NCI-H510A (cell line): ENCODE results near the gene DMXL1.

Source experiments
- DNase-seq: peaks from one replicate; lab custom pipeline; 2025; lab: John Stamatoyannopoulos, UW

DMXL1 gene, protein sequence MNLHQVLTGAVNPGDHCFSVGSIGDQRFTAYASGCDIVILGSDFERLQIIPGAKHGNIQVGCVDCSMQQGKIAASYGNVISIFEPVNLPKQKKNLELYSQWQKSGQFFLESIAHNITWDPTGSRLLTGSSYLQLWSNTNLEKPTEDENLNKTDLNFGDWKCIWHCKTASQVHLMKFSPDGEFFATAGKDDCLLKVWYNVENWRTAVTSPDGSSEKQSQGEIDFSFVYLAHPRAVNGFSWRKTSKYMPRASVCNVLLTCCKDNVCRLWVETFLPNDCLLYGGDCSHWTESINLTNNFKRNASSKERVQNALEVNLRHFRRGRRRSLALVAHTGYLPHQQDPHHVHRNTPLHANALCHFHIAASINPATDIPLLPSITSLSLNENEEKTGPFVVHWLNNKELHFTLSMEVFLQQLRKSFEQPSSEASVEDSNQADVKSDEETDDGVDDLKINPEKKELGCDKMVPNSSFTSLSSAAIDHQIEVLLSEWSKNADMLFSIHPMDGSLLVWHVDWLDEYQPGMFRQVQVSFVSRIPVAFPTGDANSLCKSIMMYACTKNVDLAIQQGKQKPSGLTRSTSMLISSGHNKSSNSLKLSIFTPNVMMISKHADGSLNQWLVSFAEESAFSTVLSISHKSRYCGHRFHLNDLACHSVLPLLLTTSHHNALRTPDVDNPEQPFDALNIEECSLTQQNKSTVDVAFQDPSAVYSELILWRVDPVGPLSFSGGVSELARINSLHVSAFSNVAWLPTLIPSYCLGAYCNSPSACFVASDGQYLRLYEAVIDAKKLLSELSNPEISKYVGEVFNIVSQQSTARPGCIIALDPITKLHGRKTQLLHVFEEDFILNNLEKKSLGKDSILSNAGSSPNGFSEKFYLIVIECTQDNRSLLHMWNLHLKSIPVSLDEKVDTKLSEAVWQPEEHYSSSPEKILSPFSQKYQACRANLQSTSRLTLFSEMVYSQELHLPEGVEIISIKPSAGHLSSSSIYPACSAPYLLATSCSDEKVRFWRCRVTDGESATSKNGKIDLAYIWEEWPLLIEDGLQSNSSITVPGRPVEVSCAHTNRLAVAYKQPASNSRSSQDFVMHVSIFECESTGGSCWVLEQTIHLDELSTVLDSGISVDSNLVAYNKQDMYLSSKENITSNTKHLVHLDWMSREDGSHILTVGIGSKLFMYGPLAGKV (N-terminal part only)

GRCh38 chr5:119070828-119071560 lies at the start of gene DMXL1:
Gene DMXL1, plus strand, starts transcription at chr5:119071087. Its CDS starts 483 bp downstream, at chr5:119071570.
- peak; percentile 85 for DNase-seq

DNA sequence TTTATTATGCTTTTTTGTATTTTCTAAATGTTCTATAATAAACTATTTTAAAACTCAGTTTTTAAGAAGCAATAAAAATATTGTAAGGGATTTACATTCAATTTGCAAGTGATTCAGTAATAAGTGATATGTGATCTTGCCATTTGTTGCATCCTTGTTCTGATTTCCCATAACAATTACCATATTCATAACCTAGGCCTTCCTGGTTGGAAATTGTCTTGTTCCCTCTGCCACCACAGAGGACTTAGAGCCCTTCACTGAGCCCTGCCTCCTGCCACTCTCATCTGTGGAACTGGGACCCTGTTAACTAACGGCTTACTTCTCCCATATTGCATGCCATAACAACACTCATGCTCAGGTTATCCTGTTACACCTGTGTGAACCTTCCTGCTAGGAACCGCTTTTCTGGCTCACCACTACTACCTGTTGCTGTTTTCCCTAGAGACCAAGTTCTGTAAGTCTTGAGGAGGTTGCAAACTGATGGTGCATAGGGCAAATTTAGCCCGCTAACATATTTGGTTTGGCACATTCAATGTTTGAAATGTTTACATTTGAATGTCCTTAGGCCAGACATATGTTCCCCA lies 49.6 kb upstream of the DMXL1 start:
- no peak for DNase-seq

DNA sequence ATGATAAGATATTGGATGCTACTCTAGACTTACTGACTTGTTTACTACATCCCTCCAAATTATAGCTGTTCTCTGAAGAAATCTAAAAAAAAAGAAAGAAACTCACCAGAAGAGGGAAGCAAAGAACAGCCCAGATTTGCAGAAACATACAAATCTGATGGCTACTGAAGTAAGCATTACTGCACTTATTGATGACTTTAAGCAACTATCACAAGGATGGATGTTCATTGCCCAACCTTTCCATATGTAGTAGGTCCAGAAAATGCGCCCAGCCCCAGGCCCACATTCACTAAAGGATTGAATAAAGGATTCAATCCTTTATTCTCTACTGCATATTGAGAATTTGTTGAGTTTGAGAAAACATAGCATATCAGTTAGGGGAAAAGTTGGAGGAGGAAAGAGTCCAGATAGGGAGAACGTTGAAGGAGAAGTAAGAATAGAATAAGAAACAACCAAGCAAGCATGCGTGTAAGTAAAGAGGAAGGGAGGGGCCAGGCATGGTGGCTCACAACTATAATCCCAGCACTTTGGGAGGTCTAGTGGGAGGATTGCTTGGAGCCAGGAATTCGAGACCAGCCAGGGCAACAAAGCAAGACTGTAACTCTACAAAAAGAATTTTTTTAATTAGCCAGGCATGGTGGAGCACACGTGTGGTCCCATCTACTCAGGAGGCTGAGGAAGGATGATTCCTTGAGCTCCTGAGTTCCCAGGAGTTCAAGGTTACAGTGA lies 48.7 kb upstream of the DMXL1 start:
- DNase-seq, result no peak

DNA sequence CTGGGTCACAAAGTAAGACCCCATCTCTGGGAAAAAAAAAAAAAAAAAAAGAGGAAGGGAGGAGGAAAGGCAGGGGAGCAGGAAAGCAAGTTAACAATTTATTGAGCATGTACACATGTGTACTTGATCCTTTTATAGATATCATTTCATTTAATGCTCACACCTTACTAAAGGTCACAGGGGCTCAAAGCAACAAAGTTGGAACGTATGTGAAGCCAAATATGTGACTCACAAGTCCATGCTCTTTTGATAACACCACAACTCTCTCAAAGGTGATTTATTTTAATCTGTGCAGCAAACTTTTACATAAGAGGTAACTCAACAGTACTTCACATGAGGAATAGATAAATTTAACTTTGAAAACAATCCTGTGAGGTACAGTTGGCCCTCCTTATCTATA lies 48.1 kb upstream of the DMXL1 start:
- no peak for DNase-seq

DNA sequence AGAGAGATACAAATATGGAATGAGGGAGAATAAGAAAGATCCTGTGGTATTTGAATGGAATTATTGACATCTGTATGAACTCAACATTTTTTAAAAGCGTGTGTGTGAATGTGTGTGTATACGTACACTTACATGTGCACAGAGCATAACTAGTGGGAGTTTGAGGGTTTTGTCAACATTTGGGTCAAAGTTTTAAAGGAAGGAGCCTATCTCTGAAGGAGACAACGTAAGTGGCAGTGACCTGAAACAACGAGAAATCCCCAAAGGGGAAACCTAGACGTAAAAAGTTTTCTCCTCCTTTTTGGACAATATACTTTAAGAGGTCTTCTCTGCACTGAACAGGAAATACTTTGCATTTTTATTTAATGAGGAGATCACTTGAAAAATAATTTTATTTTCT lies 42.3 kb upstream of the DMXL1 start:
- DNase-seq, result no peak

- no peak for DNase-seq
These were observed 39.6 kb upstream of the DMXL1 start for GRCh38 chr5:119031011-119031886.

- no peak for DNase-seq
These were observed 39.0 kb upstream of the DMXL1 start for GRCh38 chr5:119031905-119032304.

DNA sequence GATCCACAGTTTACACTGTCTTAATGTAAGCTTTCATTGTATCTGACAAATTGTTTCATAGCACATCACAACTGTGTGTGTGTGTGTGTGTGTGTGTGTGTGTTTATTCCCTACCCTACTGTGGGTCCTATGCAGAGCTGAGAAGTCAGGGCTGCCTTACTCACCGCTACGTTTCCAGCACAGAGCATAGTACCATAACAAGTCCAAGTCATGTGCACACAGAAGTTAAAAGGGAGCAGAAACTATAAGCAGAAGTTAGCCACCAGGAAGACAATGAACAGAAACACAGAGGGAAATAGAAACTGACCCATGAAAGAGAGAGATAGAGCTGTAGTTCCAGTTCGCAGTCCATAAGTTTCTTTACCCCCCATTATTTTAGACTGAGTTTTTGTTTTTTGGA lies 38.2 kb upstream of the DMXL1 start:
- no peak for DNase-seq

DNA sequence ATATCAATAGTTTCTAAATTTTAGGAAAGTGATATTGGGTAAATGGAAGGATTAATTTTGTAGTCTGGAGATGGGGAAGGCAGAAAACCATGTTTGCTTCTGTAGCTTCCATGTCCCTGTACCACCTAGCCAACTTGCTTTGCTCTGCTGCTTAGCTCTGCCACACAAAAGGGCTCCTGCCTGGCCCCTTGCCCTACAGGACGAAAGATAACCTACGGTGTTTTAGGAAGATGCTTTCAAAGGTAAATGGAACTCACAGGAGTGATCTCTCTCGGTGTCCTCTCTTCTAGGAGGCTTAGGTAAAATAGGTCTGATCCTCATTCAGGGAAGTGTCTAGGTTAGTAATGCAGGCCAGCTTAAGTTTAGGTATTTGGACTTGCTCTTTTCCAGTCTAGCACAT lies 37.8 kb upstream of the DMXL1 start:
- DNase-seq, result no peak

- DNase-seq, result no peak
These were observed 34.7 kb upstream of the DMXL1 start for GRCh38 chr5:119036101-119036762.

- DNase-seq, result no peak
These were observed 33.2 kb upstream of the DMXL1 start for GRCh38 chr5:119037496-119038215.

- no peak for DNase-seq
These were observed 22.6 kb upstream of the DMXL1 start for GRCh38 chr5:119048246-119048645.

DNA sequence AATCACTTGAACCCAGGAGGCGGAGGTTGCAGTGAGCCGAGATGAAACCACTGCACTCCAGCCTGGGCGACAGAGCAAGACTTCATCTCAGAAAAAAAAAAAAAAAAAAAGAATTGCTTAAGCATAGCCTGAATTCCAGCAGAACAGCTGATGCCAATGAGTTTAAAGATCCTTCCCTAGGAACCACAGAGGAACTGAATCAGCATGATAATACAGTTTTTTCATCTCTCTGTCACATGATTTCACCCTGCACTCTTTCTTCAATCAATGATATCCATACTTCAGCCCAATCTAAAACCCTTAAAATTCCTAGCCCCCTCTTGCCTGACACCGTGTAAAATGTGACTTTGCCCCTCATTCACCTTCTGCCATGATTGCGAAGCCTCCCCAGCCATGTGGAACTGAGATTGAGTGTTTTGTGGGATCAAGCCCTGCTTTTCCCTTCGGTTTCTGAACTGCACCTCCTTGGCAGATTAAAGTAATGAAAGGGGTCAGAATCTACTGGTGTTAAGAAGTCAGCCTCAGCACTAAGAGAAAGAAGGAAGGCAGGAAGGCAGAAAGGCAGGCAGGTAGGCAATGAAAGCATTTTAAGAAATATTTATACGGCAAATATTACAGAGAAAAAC lies 20.9 kb upstream of the DMXL1 start:
- no peak for DNase-seq

DNA sequence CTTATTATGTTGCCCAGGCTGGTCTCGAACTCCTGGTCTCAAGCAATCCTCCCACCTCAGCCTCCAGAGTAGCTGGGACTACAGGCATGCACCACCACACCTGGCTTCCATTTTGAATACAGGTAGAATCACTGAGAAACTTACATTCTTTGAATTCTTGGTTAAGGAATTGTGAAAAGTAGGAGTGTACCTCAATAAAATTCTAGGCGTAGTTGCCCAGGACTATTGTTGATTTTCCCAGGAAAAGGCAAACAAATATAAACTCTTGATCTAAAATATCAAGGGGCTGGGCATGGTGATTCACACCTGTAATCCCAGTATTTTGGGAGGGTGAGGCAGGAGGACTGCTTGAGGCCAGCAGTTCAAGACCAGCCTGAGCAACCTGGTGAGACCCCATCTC lies 16.8 kb upstream of the DMXL1 start:
- DNase-seq, result no peak

- DNase-seq, result no peak
These were observed 15.6 kb upstream of the DMXL1 start for GRCh38 chr5:119055294-119055693.

DNA sequence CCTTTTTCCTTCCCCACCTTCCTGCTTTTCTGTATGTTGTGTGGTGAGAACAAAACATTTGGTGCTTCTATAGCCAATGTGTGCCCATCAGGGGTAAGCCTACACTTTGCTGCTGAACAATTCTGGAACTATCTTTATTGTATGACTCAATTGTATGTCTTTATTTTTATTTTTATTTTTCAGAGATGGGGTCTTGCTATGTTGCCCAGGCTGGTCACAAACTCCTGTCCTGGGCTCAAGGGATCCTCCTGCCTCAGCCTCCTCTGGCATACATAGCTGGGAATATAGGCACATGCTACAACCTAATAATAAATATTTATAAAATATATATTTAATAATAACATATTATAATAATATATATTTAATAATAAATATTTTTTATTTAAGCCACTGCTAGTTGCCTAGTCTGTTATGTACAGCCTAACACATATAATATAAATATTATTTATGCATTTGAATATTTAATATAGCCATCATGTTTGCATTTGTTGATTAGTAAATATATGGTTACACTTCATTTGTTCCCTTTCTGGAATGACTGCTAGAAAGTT lies 11.8 kb upstream of the DMXL1 start:
- DNase-seq, result no peak

- DNase-seq, result no peak
These were observed 11.1 kb upstream of the DMXL1 start for GRCh38 chr5:119059740-119060255.
